ENCODE measurements around the gene AKAP13.

Gene AKAP13

GRCh38 chr15:85421116-85421925 lies 40.9 kb downstream of the AKAP13 start:
- no peak for TF ChIP-seq CTCF (IDR thresholded peaks at IDR 0.05)
- H3K4me1 Mint-ChIP-seq: peaks cover 5% of the 10 kb centered on the region

GRCh38 chr15:85422607-85423006 lies 42.2 kb downstream of the AKAP13 start:
- H3K36me3 Mint-ChIP-seq (ENCODE audit: low read depth): peaks cover 58% of the 10 kb centered on the region
- H3K9me3 Mint-ChIP-seq: peaks cover 28% of the 10 kb centered on the region
- H3K27ac Mint-ChIP-seq: no peak overlapping the region
- DNase-seq: no peak
- no peak for TF ChIP-seq CTCF (IDR thresholded peaks at IDR 0.05)
- no peak overlapping the region for H3K4me3 Mint-ChIP-seq
- H3K4me1 Mint-ChIP-seq: peaks cover 5% of the 10 kb centered on the region
- H3K27me3 Mint-ChIP-seq (ENCODE audit: low read depth, poor library complexity): no peaks in the 10 kb centered on the region

More at GRCh38 chr15:85421116-85421925, 40.9 kb downstream of the AKAP13 start:
- no peak for DNase-seq
- Mint-ChIP-seq H3K36me3 (ENCODE audit: low read depth) (peaks cover 56% of the 10 kb centered on the region), H3K4me3 (no peak overlapping the region), H3K27ac (no peak overlapping the region), H3K27me3 (ENCODE audit: low read depth, poor library complexity) (no peaks in the 10 kb centered on the region), H3K9me3 (peaks cover 23% of the 10 kb centered on the region)

GRCh38 chr15:85423256-85423655 lies 42.9 kb downstream of the AKAP13 start:
- DNase-seq: no peak
- no peak overlapping the region for H3K27ac Mint-ChIP-seq
- H3K4me3 Mint-ChIP-seq: no peak overlapping the region
- no peak for TF ChIP-seq CTCF (IDR thresholded peaks at IDR 0.05)
- peaks cover 5% of the 10 kb centered on the region for H3K4me1 Mint-ChIP-seq
- peaks cover 28% of the 10 kb centered on the region for H3K9me3 Mint-ChIP-seq
- H3K36me3 Mint-ChIP-seq (ENCODE audit: low read depth): peaks cover 63% of the 10 kb centered on the region
- H3K27me3 Mint-ChIP-seq (ENCODE audit: low read depth, poor library complexity): no peaks in the 10 kb centered on the region

- no peak for DNase-seq
- H3K27me3 Mint-ChIP-seq (ENCODE audit: low read depth, poor library complexity): no peaks in the 10 kb centered on the region
- H3K4me1 Mint-ChIP-seq: peaks cover 12% of the 10 kb centered on the region
- H3K9me3 Mint-ChIP-seq: peaks cover 30% of the 10 kb centered on the region
- no peak overlapping the region for H3K4me3 Mint-ChIP-seq
- H3K27ac Mint-ChIP-seq: peak overlapping the region; percentile 24
- no peak for TF ChIP-seq CTCF (IDR thresholded peaks at IDR 0.05)
- peaks cover 67% of the 10 kb centered on the region for H3K36me3 Mint-ChIP-seq (ENCODE audit: low read depth)
Measured at GRCh38 chr15:85424154-85424553, 43.8 kb downstream of the AKAP13 start.

- Mint-ChIP-seq H3K27me3 (ENCODE audit: low read depth, poor library complexity) (no peaks in the 10 kb centered on the region), H3K36me3 (ENCODE audit: low read depth) (peaks cover 66% of the 10 kb centered on the region), H3K9me3 (peaks cover 27% of the 10 kb centered on the region), H3K4me3 (no peak overlapping the region), H3K27ac (no peak overlapping the region), H3K4me1 (peaks cover 19% of the 10 kb centered on the region)
- no peak for DNase-seq
- no peak for TF ChIP-seq CTCF (IDR thresholded peaks at IDR 0.05)
Measured at GRCh38 chr15:85426481-85426880, 46.1 kb downstream of the AKAP13 start.

Data from nephron progenitor cell (in vitro differentiated cells).